ENCODE results near the gene PDE4D. TPM values are rescaled to one million over a fixed set of nuclear protein-coding genes. Genes with fewer than 3 reads are reported as not detected.

The PDE4D gene
- total and polyA plus RNA-seq, 11 donors: 5.2 to 68.3 (median 42.1) TPM

GRCh38 chr5:59500014-59500413, 393.5 kb downstream of the PDE4D start:
- no peak for TF ChIP-seq POLR2A (IDR thresholded peaks at IDR 0.05)
- TF ChIP-seq CTCF (IDR thresholded peaks at IDR 0.05): no peak
- H3K4me1 ChIP-seq: no peaks in the 10 kb centered on the region
- H3K36me3 ChIP-seq: no peaks in the 10 kb centered on the region
- WGBS, 4 donors: 38 to 68% (median 59%) methylated on average over 1 of the region's 1 CpG
- H3K27ac ChIP-seq: no peak overlapping the region
- no peaks in the 10 kb centered on the region for H3K9me3 ChIP-seq
- peak in 2 of 4 donors; percentile 13 to 33 for ATAC-seq
- intact Hi-C loops (cut with DNase I): loop anchor here in 5 of 10 donors (5.0 to 10.0 kb wide), 4 partner anchors 105 to 305 kb away; no protein-coding TSS in a partner anchor
- H3K4me3 ChIP-seq: no peak overlapping the region
- no peak for DNase-seq
- H3K27me3 ChIP-seq: no peaks in the 10 kb centered on the region

GRCh38 chr5:59497207-59497606, 396.3 kb downstream of the PDE4D start:
- intact Hi-C loops (cut with DNase I): loop anchor here in 1 of 10 donors (2.0 kb wide), 1 partner anchor 106 kb away; no protein-coding TSS in a partner anchor
- no peak for ATAC-seq

GRCh38 chr5:59496524-59497134, 396.9 kb downstream of the PDE4D start:
- peak in 5 of 12 donors; percentile 16 to 26 (median 23) for TF ChIP-seq CTCF (IDR thresholded peaks at IDR 0.05)
- no peak for TF ChIP-seq POLR2A (IDR thresholded peaks at IDR 0.05)
- no peaks in the 10 kb centered on the region for H3K27me3 ChIP-seq
- no peaks in the 10 kb centered on the region for H3K36me3 ChIP-seq
- intact Hi-C loops (cut with DNase I): loop anchor here in 1 of 10 donors (2.0 kb wide), 1 partner anchor 106 kb away; no protein-coding TSS in a partner anchor
- DNase-seq (no peak), ATAC-seq (no peak)
- no peak overlapping the region for H3K27ac ChIP-seq
- 89 to 91% (median 90%) methylated on average over 17 of the region's 17 CpGs for WGBS, 4 donors
- H3K9me3 ChIP-seq: no peaks in the 10 kb centered on the region
- H3K4me3 ChIP-seq: no peak overlapping the region
- H3K4me1 ChIP-seq: no peaks in the 10 kb centered on the region

More at GRCh38 chr5:59497207-59497606, 396.3 kb downstream of the PDE4D start:
- H3K9me3 ChIP-seq: no peaks in the 10 kb centered on the region
- 93 to 97% (median 94%) methylated on average over 1 of the region's 1 CpG for WGBS, 4 donors
- no peaks in the 10 kb centered on the region for H3K27me3 ChIP-seq
- H3K4me3 ChIP-seq: no peak overlapping the region
- DNase-seq: no peak
- no peaks in the 10 kb centered on the region for H3K4me1 ChIP-seq
- TF ChIP-seq CTCF (IDR thresholded peaks at IDR 0.05) (no peak), POLR2A (IDR thresholded peaks at IDR 0.05) (no peak)
- H3K36me3 ChIP-seq: no peaks in the 10 kb centered on the region
- no peak overlapping the region for H3K27ac ChIP-seq

DNA sequence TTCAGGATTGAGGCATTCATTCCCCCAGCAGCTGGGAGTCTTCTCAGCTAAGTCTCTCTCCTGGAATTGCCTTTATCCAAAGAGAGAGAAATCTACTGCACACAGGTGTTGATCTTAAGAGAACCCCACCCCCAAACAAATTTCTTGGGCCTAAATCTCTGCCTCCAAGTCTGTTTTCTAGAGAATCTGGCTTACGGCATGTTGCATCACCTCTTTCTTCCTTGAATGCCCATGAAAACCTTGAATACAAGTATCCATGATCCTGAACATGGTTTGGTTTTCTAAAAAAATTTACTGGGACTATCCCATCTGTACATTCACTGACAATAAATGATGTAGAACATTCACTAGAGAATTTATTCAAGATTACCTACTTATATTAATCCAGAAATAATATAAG, 401.6 kb downstream of the PDE4D start:
- no peak overlapping the region for H3K27ac ChIP-seq
- intact Hi-C loops (cut with DNase I): no loop called here
- WGBS, 4 donors: 94 to 100% (median 97%) methylated on average over 1 of the region's 1 CpG
- DNase-seq: no peak
- H3K27me3 ChIP-seq: no peaks in the 10 kb centered on the region
- H3K9me3 ChIP-seq: no peaks in the 10 kb centered on the region
- no peak for ATAC-seq
- TF ChIP-seq CTCF (IDR thresholded peaks at IDR 0.05): no peak
- no peaks in the 10 kb centered on the region for H3K36me3 ChIP-seq
- peaks cover 0 to 11% (median 0%) of the 10 kb centered on the region in 12 donors for H3K4me1 ChIP-seq
- H3K4me3 ChIP-seq: no peak overlapping the region

Data from heart left ventricle (tissue), 16 donors.